Type B pancreatic cell (in vitro differentiated cells): ENCODE results near the gene CACNA1D. TPM values are rescaled to one million over a fixed set of nuclear protein-coding genes. Genes with fewer than 3 reads are reported as not detected.

ENCODE experiments used
- DNase-seq: peaks from one replicate; pipeline ENCODE4 v3.0.0; 2021; ENCODE audit warnings: mixed read lengths; ENCODE audit not compliant: unreplicated experiment; ENCODE audit errors: extremely low spot score
- H3K27ac Mint-ChIP-seq: 2 replicates; pipeline ENCODE4 v1.8.0; 2021; ENCODE audit warnings: mild to moderate bottlenecking, mixed read lengths
- H3K27me3 Mint-ChIP-seq: 2 replicates; pipeline ENCODE4 v1.8.0; 2021; ENCODE audit warnings: mixed read lengths
- H3K36me3 Mint-ChIP-seq: 2 replicates; pipeline ENCODE4 v1.8.0; 2021; ENCODE audit warnings: mixed read lengths
- H3K4me1 Mint-ChIP-seq: one replicate; pipeline ENCODE4 v1.8.0; 2021; ENCODE audit warnings: mixed read lengths; ENCODE audit not compliant: unreplicated experiment
- H3K4me3 Mint-ChIP-seq: 2 replicates; pipeline ENCODE4 v1.8.0; 2021; ENCODE audit warnings: mild to moderate bottlenecking, mixed read lengths
- H3K9me3 Mint-ChIP-seq: 2 replicates; pipeline ENCODE4 v1.8.0; 2021; ENCODE audit warnings: mixed read lengths
- total RNA-seq: library from RNA; stranded (reverse); gene quantifications from 2 replicates; pipeline ENCODE4 v1.2.1, GENCODE V29; 2021; ENCODE audit warnings: low replicate concordance
- TF ChIP-seq, protein P1 (sequence below): fragments of 200-600 bp; sonication (generic); conservative IDR thresholded peaks from 2 replicates; pipeline ENCODE4 v1.5.0; 2021; ENCODE audit warnings: antibody characterized with exemption, mild to moderate bottlenecking

CACNA1D gene
- total RNA-seq, 1 donor from 2014 or later = 17.4 TPM

DNA sequence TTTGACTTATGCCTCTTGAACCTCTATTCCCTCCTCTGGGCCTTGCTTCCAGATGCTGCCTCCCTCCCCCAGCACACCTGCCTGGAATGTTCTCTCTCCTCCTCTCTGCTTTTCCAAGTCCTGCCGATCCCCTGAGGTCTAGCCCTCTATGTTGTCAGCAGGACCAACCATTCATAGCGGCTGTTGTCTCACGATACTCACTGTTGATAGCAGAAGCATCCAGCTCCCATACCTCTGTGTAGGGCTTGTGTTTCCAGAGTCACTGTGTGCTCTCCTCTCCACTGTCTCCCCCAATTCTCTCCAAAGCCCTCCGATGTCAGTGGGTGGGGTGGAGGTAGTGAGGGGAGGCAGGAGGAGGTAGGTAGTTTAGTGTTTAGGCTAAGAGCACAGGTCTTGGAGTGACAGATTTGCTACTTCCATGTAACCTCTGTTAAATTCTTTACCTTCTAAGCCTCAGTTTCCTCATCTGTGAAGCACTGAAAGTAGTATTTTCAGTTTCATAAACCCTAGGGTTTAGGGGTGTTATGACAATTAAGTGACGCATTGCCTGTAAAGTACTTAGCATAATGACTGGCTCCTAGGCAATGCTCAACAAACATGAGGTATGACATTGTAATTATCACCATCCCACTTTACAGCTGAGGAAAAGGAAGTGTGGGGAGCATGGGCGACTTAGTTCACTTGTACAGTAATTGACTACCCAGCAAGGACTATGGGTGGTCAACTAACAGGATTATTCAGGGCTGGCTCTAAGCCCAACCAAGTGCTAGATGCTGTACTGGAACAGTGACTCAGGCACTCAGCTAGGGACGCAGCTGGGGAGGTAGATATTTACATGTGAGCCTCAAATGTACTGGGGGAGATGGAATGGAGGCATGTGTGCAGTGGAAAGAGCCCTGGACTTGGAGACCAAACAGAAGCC lies 122.8 kb downstream of the CACNA1D start:
- H3K9me3 Mint-ChIP-seq = no peaks in the 10 kb centered on the region
- no peak overlapping the region for H3K4me3 Mint-ChIP-seq
- H3K27me3 Mint-ChIP-seq = peaks cover 7% of the 10 kb centered on the region
- no peaks in the 10 kb centered on the region for H3K4me1 Mint-ChIP-seq
- no peaks in the 10 kb centered on the region for H3K36me3 Mint-ChIP-seq
- no peak for DNase-seq
- no peak overlapping the region for H3K27ac Mint-ChIP-seq
- TF ChIP-seq, protein P1, sequence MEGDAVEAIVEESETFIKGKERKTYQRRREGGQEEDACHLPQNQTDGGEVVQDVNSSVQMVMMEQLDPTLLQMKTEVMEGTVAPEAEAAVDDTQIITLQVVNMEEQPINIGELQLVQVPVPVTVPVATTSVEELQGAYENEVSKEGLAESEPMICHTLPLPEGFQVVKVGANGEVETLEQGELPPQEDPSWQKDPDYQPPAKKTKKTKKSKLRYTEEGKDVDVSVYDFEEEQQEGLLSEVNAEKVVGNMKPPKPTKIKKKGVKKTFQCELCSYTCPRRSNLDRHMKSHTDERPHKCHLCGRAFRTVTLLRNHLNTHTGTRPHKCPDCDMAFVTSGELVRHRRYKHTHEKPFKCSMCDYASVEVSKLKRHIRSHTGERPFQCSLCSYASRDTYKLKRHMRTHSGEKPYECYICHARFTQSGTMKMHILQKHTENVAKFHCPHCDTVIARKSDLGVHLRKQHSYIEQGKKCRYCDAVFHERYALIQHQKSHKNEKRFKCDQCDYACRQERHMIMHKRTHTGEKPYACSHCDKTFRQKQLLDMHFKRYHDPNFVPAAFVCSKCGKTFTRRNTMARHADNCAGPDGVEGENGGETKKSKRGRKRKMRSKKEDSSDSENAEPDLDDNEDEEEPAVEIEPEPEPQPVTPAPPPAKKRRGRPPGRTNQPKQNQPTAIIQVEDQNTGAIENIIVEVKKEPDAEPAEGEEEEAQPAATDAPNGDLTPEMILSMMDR = no peak

GRCh38 chr3:53617893-53618523 lies 123.6 kb downstream of the CACNA1D start:
- H3K27ac Mint-ChIP-seq = no peak overlapping the region
- no peaks in the 10 kb centered on the region for H3K36me3 Mint-ChIP-seq
- peaks cover 7% of the 10 kb centered on the region for H3K27me3 Mint-ChIP-seq
- DNase-seq = no peak
- no peaks in the 10 kb centered on the region for H3K4me1 Mint-ChIP-seq
- TF ChIP-seq, protein P1 = no peak
- no peaks in the 10 kb centered on the region for H3K9me3 Mint-ChIP-seq
- no peak overlapping the region for H3K4me3 Mint-ChIP-seq

DNA sequence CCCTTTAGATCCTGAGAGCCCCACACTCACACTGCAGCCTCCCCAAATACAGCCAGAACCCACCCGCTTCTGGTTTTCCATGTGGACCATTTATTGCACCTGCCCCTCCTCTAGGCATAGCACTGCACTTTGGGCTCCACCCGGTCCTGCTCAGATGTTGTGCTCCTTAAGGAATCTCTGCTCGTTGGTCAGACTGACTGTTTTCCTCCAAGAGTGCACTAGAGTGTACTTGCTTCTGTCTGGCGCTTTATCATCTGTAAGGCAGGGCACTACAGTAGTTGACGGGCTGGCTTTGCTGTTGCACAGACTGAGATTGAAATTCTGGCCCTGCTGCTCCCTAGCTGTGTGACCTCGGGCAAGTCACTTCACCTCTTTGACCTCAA lies 124.1 kb downstream of the CACNA1D start:
- Mint-ChIP-seq H3K4me3 (no peak overlapping the region), H3K27me3 (peaks cover 7% of the 10 kb centered on the region), H3K9me3 (no peaks in the 10 kb centered on the region), H3K4me1 (no peaks in the 10 kb centered on the region), H3K36me3 (no peaks in the 10 kb centered on the region), H3K27ac (no peak overlapping the region)
- no peak for DNase-seq
- TF ChIP-seq, protein P1 = no peak

DNA sequence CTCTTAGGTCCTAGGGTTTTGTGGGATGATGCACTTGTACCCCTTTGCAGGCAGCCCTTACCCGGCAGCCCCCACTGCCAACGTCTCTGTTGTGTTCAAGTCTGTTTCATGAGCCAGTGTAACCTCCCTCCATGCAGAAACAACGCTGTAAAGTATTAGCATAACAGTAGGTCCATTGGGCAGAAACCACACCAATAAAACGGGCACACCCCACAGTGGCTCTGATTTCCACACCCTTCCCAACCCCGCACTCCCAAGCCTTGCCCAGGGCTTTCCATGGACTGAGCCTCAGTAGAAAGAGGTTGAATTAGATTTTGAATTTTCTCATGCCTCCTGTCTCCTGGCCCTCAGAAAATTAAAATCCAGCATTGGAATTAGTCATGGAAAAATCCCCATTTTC lies 124.5 kb downstream of the CACNA1D start:
- Mint-ChIP-seq H3K4me3 (no peak overlapping the region), H3K4me1 (no peaks in the 10 kb centered on the region), H3K27ac (no peak overlapping the region), H3K36me3 (no peaks in the 10 kb centered on the region), H3K27me3 (peaks cover 7% of the 10 kb centered on the region), H3K9me3 (no peaks in the 10 kb centered on the region)
- no peak for DNase-seq
- TF ChIP-seq, protein P1 = no peak

DNA sequence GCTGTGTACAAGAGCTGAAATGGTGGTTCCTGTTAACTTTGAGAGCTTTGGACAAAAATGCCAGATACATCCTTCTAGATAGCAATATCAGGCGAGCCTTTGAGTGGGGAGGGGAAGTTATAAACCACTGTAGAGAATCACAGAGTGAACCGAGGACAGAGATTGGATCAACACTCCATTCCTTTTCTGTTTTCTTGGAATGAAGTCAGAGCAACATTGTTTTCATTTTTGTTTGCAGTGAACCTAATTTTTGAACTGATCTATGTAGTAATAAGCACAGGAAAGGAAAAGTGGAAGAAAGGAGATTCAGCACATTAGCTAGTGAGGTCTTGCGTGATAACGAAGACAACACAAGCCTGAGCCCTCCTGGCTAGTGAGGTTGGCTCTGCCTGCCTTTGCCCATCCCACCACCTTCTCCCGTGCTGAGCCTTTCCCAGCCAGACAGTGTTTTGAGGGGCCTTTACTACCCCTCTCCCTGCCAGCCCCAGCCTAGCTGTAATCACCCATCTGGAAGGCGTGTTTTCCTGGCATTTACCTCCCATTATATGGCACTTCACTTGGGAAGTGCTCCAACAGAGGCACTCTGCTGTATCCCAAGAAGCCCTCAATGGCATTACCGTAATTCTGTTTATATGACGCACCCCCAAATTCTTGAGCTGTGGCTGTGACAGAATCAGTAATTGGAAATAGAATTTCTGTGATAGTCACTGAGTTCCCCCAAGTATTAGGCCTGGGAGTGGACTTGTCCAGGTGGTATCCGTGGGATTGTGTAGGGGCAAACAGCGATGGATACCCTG lies 129.8 kb downstream of the CACNA1D start:
- Mint-ChIP-seq H3K27ac (no peak overlapping the region), H3K27me3 (peaks cover 9% of the 10 kb centered on the region), H3K4me3 (no peak overlapping the region), H3K9me3 (no peaks in the 10 kb centered on the region), H3K4me1 (peaks cover 13% of the 10 kb centered on the region), H3K36me3 (no peaks in the 10 kb centered on the region)
- TF ChIP-seq, protein P1 = no peak
- DNase-seq = no peak
